H1 (cell line): ENCODE measurements around the gene REEP2. TPM values are rescaled to one million over a fixed set of nuclear protein-coding genes. Genes with fewer than 3 reads are reported as not detected.

Experiments used
- CTCF ChIA-PET: fragments of 300-600 bp; sonication (Branson Sonifier 250); formaldehyde crosslinking; loops from one replicate; lab custom pipeline; 2021; ENCODE audit not compliant: partially characterized antibody; lab: Charles Lee
- POLR2A ChIA-PET: fragments of 300-600 bp; sonication (Branson Sonifier 250); formaldehyde crosslinking; loops from one replicate; lab custom pipeline; 2021; ENCODE audit warnings: inconsistent platforms; ENCODE audit not compliant: partially characterized antibody; lab: Charles Lee
- DNase-seq, 2 experiments: peaks; one replicate each; pipeline versions ENCODE4 v3.0.0 to v3.0.0-alpha.2; 2010 to 2022; ENCODE audit warnings: low spot score in 2 of 2, low read depth in 1 of 2, mixed read lengths in 1 of 2
- FAIRE-seq: peaks from 2 replicates; lab custom pipeline; 2011; peaks lifted over from hg19 to GRCh38; lab: Jason Lieb, UNC
- H2AFZ ChIP-seq: 2 replicates; pipeline ENCODE4 v1.8.1; 2012; ENCODE audit warnings: low read length, inconsistent platforms
- H2AK5ac ChIP-seq: 2 replicates; pipeline ENCODE4 v1.6.1; 2013; ENCODE audit warnings: low read depth, low read length
- H2BK120ac ChIP-seq: replicated peaks from 2 replicates; pipeline ENCODE3; 2013; ENCODE audit warnings: low read depth, low read length, inconsistent platforms
- H2BK12ac ChIP-seq: 2 replicates; pipeline ENCODE4 v1.6.1; 2013; ENCODE audit warnings: low read depth, low read length
- H2BK15ac ChIP-seq: 2 replicates; pipeline ENCODE4 v1.6.1; 2013; ENCODE audit warnings: low read length
- H2BK20ac ChIP-seq: 2 replicates; pipeline ENCODE4 v1.6.1; 2013; ENCODE audit warnings: low read length
- H2BK5ac ChIP-seq: 2 replicates; pipeline ENCODE4 v1.6.1; 2013; ENCODE audit warnings: low read depth, low read length
- H3K14ac ChIP-seq: 2 replicates; pipeline ENCODE4 v1.6.1; 2013; ENCODE audit warnings: inconsistent platforms; ENCODE audit not compliant: insufficient read length
- H3K18ac ChIP-seq: 2 replicates; pipeline ENCODE4 v1.6.1; 2013; ENCODE audit warnings: low read length; ENCODE audit errors: extremely low read depth
- H3K23ac ChIP-seq: 2 replicates; pipeline ENCODE4 v1.6.1; 2013; ENCODE audit warnings: inconsistent platforms; ENCODE audit not compliant: insufficient read length
- H3K23me2 ChIP-seq: 2 replicates; pipeline ENCODE4 v1.6.1; 2013; ENCODE audit warnings: low read depth, low read length
- H3K27ac ChIP-seq: 2 replicates; pipeline ENCODE4 v1.6.1; 2011; ENCODE audit warnings: low read depth, low read length, inconsistent platforms
- H3K27me3 ChIP-seq, 4 experiments: replicated peaks in 1 of 4; 1 replicate in 1 of 4; 2 replicates in 3 of 4; pipeline versions ENCODE4 v1.6.1 to v1.8.1; 2011 to 2013; ENCODE audit warnings: low read length in 3 of 4, mild to moderate bottlenecking in 3 of 4, inconsistent platforms in 2 of 4, mixed read lengths in 2 of 4, moderate library complexity in 1 of 4; ENCODE audit not compliant: control insufficient read depth in 3 of 4, insufficient read depth in 3 of 4; ENCODE audit errors: extremely low read depth in 1 of 4
- H3K36me3 ChIP-seq, 4 experiments: 2 replicates each; pipeline versions ENCODE4 v1.6.1 to v1.8.1; 2011 to 2013; ENCODE audit warnings: mild to moderate bottlenecking in 4 of 4, low read length in 3 of 4, moderate library complexity in 2 of 4, control low read depth in 1 of 4, inconsistent platforms in 1 of 4; ENCODE audit not compliant: insufficient read depth in 4 of 4, control insufficient read depth in 2 of 4
- H3K4ac ChIP-seq: replicated peaks from 2 replicates; pipeline ENCODE3; 2013; ENCODE audit warnings: low read length, low read depth, mixed read lengths, inconsistent platforms; ENCODE audit not compliant: insufficient read length
- H3K4me1 ChIP-seq, 4 experiments: replicated peaks in 1 of 4; 1 replicate in 1 of 4; 2 replicates in 3 of 4; pipeline versions ENCODE4 v1.6.1 to v1.8.1; 2011 to 2013; ENCODE audit warnings: low read length in 3 of 4, inconsistent platforms in 2 of 4, mixed read lengths in 1 of 4; ENCODE audit not compliant: insufficient read depth in 4 of 4, control insufficient read depth in 3 of 4
- H3K4me2 ChIP-seq, 2 experiments: 2 replicates each; pipeline versions ENCODE4 v1.6.1 to v1.8.1; 2011 to 2013; ENCODE audit warnings: low read depth in 2 of 2, low read length in 2 of 2, control low read depth in 1 of 2, inconsistent platforms in 1 of 2, mild to moderate bottlenecking in 1 of 2; ENCODE audit not compliant: insufficient read depth in 1 of 2
- H3K4me3 ChIP-seq, 4 experiments: fragments of 200-600, 300-600 bp in 1 of 4; sonication (generic), shearing (Covaris generic), sonication (Bioruptor Twin) in 1 of 4; 2 replicates each; pipeline versions ENCODE4 v1.5.1 to v1.8.1; 2011 to 2016; ENCODE audit warnings: low read length in 4 of 4, low read depth in 3 of 4, control low read depth in 2 of 4, inconsistent platforms in 2 of 4, mild to moderate bottlenecking in 2 of 4, mixed read lengths in 1 of 4, moderate library complexity in 1 of 4; ENCODE audit not compliant: insufficient read depth in 2 of 4; ENCODE audit errors: extremely low read depth in 1 of 4
- H3K56ac ChIP-seq: replicated peaks from 2 replicates; pipeline ENCODE3; 2013; ENCODE audit warnings: low read depth, mild to moderate bottlenecking, mixed read lengths, low read length, inconsistent platforms; ENCODE audit not compliant: insufficient read length
- H3K79me1 ChIP-seq: 2 replicates; pipeline ENCODE4 v1.6.1; 2013; ENCODE audit warnings: low read depth, low read length, control low read depth
- H3K79me2 ChIP-seq, 2 experiments: 2 replicates each; pipeline versions ENCODE4 v1.6.1 to v1.8.1; 2012 to 2013; ENCODE audit warnings: low read length in 2 of 2, mild to moderate bottlenecking in 2 of 2, inconsistent platforms in 1 of 2; ENCODE audit not compliant: insufficient read depth in 2 of 2, control insufficient read depth in 1 of 2
- H3K9ac ChIP-seq, 4 experiments: replicated peaks in 1 of 4; 1 replicate in 1 of 4; 2 replicates in 3 of 4; pipeline versions ENCODE4 v1.6.1 to v1.8.1; 2011 to 2013; ENCODE audit warnings: low read depth in 3 of 4, low read length in 3 of 4, control low read depth in 2 of 4, mild to moderate bottlenecking in 2 of 4, moderate library complexity in 2 of 4, inconsistent platforms in 1 of 4; ENCODE audit errors: extremely low read depth in 1 of 4
- H3K9me3 ChIP-seq, 2 experiments: 2 replicates each; pipeline versions ENCODE4 v1.6.1 to v1.8.1; 2012 to 2013; ENCODE audit warnings: mild to moderate bottlenecking in 2 of 2, moderate library complexity in 2 of 2, control low read depth in 1 of 2, inconsistent platforms in 1 of 2, low read depth in 1 of 2, low read length in 1 of 2, mixed read lengths in 1 of 2; ENCODE audit not compliant: insufficient read depth in 2 of 2
- H4K20me1 ChIP-seq, 2 experiments: replicated peaks in 1 of 2; 2 replicates each; pipeline versions ENCODE3 to v1.8.1; 2011 to 2013; ENCODE audit warnings: inconsistent platforms in 2 of 2, low read length in 2 of 2, mild to moderate bottlenecking in 1 of 2; ENCODE audit not compliant: insufficient read depth in 2 of 2, control insufficient read depth in 1 of 2
- H4K5ac ChIP-seq: 2 replicates; pipeline ENCODE4 v1.6.1; 2013; ENCODE audit warnings: low read length, low read depth, mixed read lengths, inconsistent platforms; ENCODE audit not compliant: insufficient read length
- H4K8ac ChIP-seq: 2 replicates; pipeline ENCODE4 v1.8.0; 2013; ENCODE audit warnings: mild to moderate bottlenecking, moderate library complexity, low read length, inconsistent platforms; ENCODE audit not compliant: insufficient read depth; ENCODE audit errors: extremely low read depth
- H4K91ac ChIP-seq: replicated peaks from 2 replicates; pipeline ENCODE3; 2013; ENCODE audit warnings: low read length, mixed read lengths, inconsistent platforms; ENCODE audit not compliant: insufficient read length
- FOSL1 ChIP-seq: IDR thresholded peaks from 2 replicates; pipeline ENCODE4 v1.6.1; 2011; ENCODE audit warnings: mild to moderate bottlenecking, low read depth, low read length, moderate library complexity; ENCODE audit not compliant: insufficient read depth
- GABPA ChIP-seq: IDR thresholded peaks from 2 replicates; pipeline ENCODE4 v1.6.1; 2011; ENCODE audit warnings: mild to moderate bottlenecking, low read length, moderate library complexity, borderline replicate concordance; ENCODE audit not compliant: insufficient read depth
- JUND ChIP-seq: IDR thresholded peaks from 2 replicates; pipeline ENCODE4 v1.6.1; 2011; ENCODE audit warnings: mild to moderate bottlenecking, improper control_type of control experiment, low read length
- POLR2AphosphoS5 ChIP-seq: IDR thresholded peaks from 2 replicates; pipeline ENCODE4 v1.6.1; 2011; ENCODE audit warnings: low read depth, low read length
- RFX5 ChIP-seq: IDR thresholded peaks from 2 replicates; pipeline ENCODE4 v1.6.1; 2011; ENCODE audit warnings: low read depth, low read length, improper control_type of control experiment, borderline replicate concordance
- SP2 ChIP-seq: IDR thresholded peaks from 2 replicates; pipeline ENCODE4 v1.6.1; 2012; ENCODE audit warnings: mild to moderate bottlenecking, low read length, inconsistent platforms
- SP4 ChIP-seq: IDR thresholded peaks from 2 replicates; pipeline ENCODE4 v1.6.1; 2012; ENCODE audit warnings: low read length, inconsistent platforms
- SRF ChIP-seq: IDR thresholded peaks from 2 replicates; pipeline ENCODE4 v1.6.1; 2011; ENCODE audit warnings: mild to moderate bottlenecking, low read depth, low read length, moderate library complexity
- TAF7 ChIP-seq: optimal IDR thresholded peaks from 2 replicates; pipeline ENCODE3; 2011; ENCODE audit warnings: low read depth, mild to moderate bottlenecking, inconsistent platforms, low read length, moderate library complexity, borderline replicate concordance
- TBP ChIP-seq: IDR thresholded peaks from 2 replicates; pipeline ENCODE4 v1.6.1; 2011; ENCODE audit warnings: low read depth, low read length, improper control_type of control experiment
- TCF12 ChIP-seq: IDR thresholded peaks from 2 replicates; pipeline ENCODE4 v1.6.1; 2011; ENCODE audit warnings: low read depth, mild to moderate bottlenecking, low read length
- USF2 ChIP-seq: IDR thresholded peaks from 2 replicates; pipeline ENCODE4 v1.6.1; 2011; ENCODE audit warnings: low read length, improper control_type of control experiment
- whole genome bisulfite sequencing, 2 experiments: shearing (Covaris generic) in 1 of 2; methylation state at CpG; one replicate each; pipeline versions ENCODE4 v1.1.6 to v1.1.7; 2013 to 2015; ENCODE audit warnings: low lambda C conversion rate in 2 of 2, mixed read lengths in 2 of 2, inconsistent platforms in 1 of 2, low coverage in 1 of 2, missing lambda C conversion rate in 1 of 2; ENCODE audit not compliant: insufficient replicate concordance in 2 of 2, insufficient coverage in 1 of 2, insufficient read length in 1 of 2; ENCODE audit errors: extremely low coverage in 1 of 2, missing lambda C conversion rate in 1 of 2; 5-methylcytosine and 5-hydroxymethylcytosine counted together
- polyA plus RNA-seq, 7 experiments: library from polyadenylated mRNA; depleted of rRNA in 3 of 7; stranded (reverse) in 5 of 7; unstranded in 2 of 7; fragments of >200 nt in 5 of 7; fragments of 200-250 nt in 2 of 7; gene quantifications; 1 replicate in 5 of 7; 2 replicates in 1 of 7; 4 replicates in 1 of 7; pipeline versions ENCODE4 v1.2.1 to v1.2.3, GENCODE V29; 2011 to 2013; ENCODE audit warnings: missing spikeins in 2 of 7, mixed read lengths in 2 of 7
- total RNA-seq: library from RNA; stranded (reverse); fragmentation: NEBNext Ultra II Directional; extraction: Animal tissue kit (Norgen Biotek cat#: 25700); gene quantifications from 2 replicates; pipeline ENCODE4 v1.2.1, GENCODE V29; 2021

Gene REEP2
- total and polyA plus RNA-seq, 2 of the 8 experiments (the other 6 are each of a cell fraction or from before 2014, with no cell fraction given) = 26.5 to 40.2 TPM

- Histone ChIP-seq H3K23me2 (peaks cover 13% of the 10 kb centered on the region; the same call in 1 of the 2 replicates), H2BK15ac (no peak overlapping the region), H3K14ac (no peak overlapping the region), H3K4me2 (peak overlapping the region in 1 of 2 experiments; percentile 37; a peak in 1 of 4 replicates), H4K20me1 (peaks cover 11 to 16% of the 10 kb centered on the region in 2 experiments), H3K4ac (no peak overlapping the region), H2AFZ (no peak overlapping the region), H3K18ac (no peak overlapping the region), H3K4me1 (peaks cover 2 to 11% (median 5%) of the 10 kb centered on the region in 4 experiments), H2BK120ac (no peak overlapping the region), H4K5ac (no peak overlapping the region), H2BK5ac (no peak overlapping the region), H4K8ac (0 out of 2 replicates have a peak overlapping the region, but pooled peaks have one; percentile 7), H3K79me2 (peaks cover 0 to 4% of the 10 kb centered on the region in 2 experiments; a peak in 1 of 4 replicates), H3K79me1 (no peaks in the 10 kb centered on the region; the same call in 1 of the 2 replicates), H3K27ac (no peak overlapping the region), H2BK20ac (no peak overlapping the region), H2BK12ac (no peak overlapping the region), H3K23ac (no peak overlapping the region), H2AK5ac (no peak overlapping the region), H3K9ac (no peak overlapping the region), H3K36me3 (peaks cover 0 to 18% (median 4%) of the 10 kb centered on the region in 4 experiments; a peak in 5 of 8 replicates), H3K4me3 (no peak overlapping the region), H3K56ac (no peak overlapping the region), H3K9me3 (no peaks in the 10 kb centered on the region), H4K91ac (no peak overlapping the region), H3K27me3 (peaks cover 0 to 15% (median 13%) of the 10 kb centered on the region in 4 experiments; a peak in 5 of 7 replicates)
- ChIA-PET CTCF (interaction anchor here (0.6 to 1.6 kb wide), 4 partner anchors 19 to 1011 kb away, joined by 3 to 10 read pairs (median 3); no protein-coding TSS in a partner anchor), POLR2A (interaction anchor here (0.9 to 15.1 kb wide), 5 partner anchors 18 to 83 kb away, joined by 3 to 294 read pairs (median 4); no protein-coding TSS in a partner anchor)
- 90% methylated on average over 8 of the region's 8 CpGs; no CpG with 5 or more reads in 1 of the 2 experiments for WGBS, 2 experiments
- FAIRE-seq (no peak), DNase-seq (no peak)
- TF ChIP-seq TCF12 (0 out of 2 replicates have a peak, but pooled peaks have one; percentile 26), POLR2AphosphoS5 (0 out of 2 replicates have a peak, but pooled peaks have one; percentile 95), TBP (no peak), SRF (no peak), TAF7 (peak; percentile 23), USF2 (no peak), SP2 (no peak), FOSL1 (peak; percentile 62; the same call in 1 of the 2 replicates), SP4 (peak; percentile 10; the same call in 1 of the 2 replicates), JUND (no peak), RFX5 (no peak), GABPA (no peak)
Observed at GRCh38 chr5:138468966-138469539, 30.2 kb downstream of the REEP2 start.
